NCI-H510A treated with DMSO at 0.1 percent for 48 hours (cell line): ENCODE measurements around the gene MTA1.

Source experiments
- DNase-seq: peaks from one replicate; lab custom pipeline; 2025; lab: John Stamatoyannopoulos, UW

The MTA1 gene

GRCh38 chr14:105487986-105488777 lies 68.6 kb downstream of the MTA1 start:
- DNase-seq: no peak

- no peak for DNase-seq
Observed at GRCh38 chr14:105488781-105489541, 69.3 kb downstream of the MTA1 start.

DNA sequence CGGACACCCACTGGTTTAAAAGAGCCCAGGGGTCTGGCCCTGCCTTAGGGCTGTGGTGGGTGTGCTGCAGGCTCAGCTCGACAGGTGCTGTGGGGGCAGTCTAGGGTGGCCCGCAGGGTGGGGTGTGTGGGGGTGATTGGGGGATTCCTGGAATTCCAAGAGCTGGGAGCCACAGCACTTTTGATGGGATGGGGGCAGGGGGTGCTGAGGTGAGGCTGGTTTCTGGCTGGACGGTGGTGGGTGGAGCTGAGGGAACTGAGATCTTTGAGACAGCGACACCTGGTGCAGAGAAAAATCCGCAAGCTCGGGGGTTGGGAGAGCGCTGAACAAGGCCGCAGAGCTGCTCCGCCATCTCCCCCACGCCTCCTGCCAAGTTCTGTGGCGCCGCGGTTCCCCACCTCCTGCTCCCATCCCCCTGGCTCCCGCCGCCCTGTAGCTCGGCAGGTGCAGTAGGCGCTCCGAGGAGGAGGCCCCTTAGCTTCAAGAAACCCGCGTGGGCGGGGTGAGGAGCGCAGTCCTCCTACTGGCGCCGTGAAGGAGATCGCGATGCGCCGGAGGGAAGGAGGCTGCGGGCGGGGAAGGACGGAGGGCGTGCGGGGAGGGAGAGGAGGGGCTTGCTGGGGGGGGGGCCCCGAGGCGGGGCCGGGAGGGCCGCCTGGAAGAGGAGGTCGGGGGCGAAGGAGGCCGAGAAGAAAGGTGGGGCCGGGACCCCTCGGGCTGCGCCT lies 70.1 kb downstream of the MTA1 start:
- peak; percentile 84 for DNase-seq

DNA sequence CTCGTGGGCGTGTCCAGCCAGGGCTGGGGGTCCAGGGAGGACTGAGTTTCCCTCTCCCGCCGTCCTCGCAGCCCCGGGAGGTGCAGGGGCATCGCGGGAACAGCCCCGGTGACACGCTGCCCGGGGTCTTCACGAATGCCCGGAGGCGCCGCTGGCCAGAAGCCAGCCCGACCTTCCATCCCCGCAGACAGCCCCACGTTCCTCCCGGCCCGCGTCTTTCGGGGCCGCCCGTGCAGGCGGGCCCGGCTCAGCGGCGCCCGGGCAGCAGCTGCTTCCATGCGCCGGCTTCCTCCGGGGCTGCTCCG lies 70.6 kb downstream of the MTA1 start:
- DNase-seq: no peak

DNA sequence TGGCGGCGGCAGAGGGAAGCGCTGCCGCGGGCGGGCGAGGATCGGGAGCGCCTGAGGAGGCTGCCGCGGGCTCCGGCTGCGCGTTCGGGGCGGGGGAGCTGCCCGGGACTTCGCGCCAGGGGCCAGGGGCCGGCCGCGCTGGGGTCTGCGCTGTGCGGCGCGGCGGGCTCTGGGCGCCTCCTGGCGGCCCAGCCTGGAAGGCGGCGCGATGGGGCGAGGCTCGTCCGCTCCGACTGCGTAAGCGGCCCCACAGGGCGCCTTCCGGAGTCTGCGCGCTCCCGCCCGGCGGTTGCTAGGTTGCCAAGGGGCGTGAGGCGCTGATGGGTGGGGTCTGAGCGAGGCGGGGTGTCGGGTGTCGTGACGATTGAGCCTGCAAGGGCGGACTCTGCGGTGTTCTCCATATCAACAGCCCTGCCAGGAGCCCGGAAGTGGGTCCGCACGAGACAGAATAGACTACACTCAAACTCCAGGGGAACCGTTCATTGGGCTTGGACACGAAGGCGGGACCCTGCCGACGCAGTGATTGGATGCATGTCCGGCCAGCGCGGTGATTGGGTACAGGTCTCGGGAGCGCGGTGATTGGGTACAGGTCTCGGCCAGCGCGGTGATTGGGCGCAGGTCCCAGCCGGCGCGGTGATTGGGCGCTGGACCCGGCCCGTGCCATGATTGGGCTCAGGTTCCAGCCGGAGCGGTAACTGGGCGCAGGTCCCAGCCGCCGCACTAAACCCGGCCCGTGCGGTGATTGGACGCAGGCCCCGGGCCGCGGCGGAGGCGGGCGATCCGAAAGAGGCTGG lies 71.1 kb downstream of the MTA1 start, which contains the start of gene TEDC1:
TSS of gene TEDC1 (plus strand) at position 675 of the 794 bp plus-strand sequence. CDS start 130 bp downstream, outside the sequence.
- peak; percentile 98 for DNase-seq

GRCh38 chr14:105491366-105491973 lies 71.8 kb downstream of the MTA1 start:
- no peak for DNase-seq

- no peak for DNase-seq
Observed at GRCh38 chr14:105492031-105492970, 72.7 kb downstream of the MTA1 start.

DNA sequence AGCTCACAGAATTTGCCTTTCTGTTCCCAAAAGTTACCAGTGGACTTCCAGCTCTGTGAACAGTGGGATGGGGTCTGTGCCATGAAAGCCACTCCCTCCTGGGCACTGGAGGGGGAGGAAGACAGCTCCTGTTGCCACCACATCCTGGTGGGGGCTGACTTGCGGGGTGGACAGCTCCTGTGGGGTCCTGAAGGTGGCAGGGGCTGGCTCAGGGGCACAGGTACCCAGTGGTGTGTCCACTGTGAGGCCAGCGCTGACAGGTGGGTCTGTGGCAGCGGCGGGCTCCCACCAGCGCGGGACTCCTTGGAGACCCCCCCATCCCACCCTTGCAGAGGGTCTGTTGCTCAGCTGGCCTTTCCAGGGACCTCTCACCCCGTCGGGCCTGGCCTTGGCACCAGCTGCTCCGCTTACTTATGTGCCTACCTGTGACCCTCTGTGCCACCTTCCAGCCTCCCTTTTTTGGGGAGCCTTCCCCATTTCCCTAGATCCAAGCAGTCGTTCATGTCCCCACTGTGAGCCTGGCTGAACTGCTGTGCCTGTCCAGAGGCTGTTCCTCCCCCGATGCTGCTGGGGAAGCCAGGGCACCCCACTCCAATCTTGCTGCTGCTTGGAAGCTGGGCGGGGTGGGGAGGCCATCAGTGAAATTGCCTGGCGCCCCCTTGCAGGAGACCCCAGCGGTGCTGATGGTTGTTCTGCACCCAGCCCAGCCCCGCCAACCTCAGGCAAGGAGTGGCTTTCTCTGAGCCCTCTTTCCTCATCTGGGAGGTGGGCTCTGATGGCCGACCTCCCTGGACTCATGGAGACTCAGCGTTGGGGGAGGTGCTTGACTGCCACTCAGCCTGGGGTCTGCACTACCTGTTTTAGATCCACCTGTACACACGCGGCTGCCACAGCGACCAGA lies 73.6 kb downstream of the MTA1 start:
- no peak for DNase-seq

GRCh38 chr14:105493921-105494605 lies 74.4 kb downstream of the MTA1 start:
- no peak for DNase-seq

- no peak for DNase-seq
Observed at GRCh38 chr14:105494606-105494929, 74.9 kb downstream of the MTA1 start.

DNA sequence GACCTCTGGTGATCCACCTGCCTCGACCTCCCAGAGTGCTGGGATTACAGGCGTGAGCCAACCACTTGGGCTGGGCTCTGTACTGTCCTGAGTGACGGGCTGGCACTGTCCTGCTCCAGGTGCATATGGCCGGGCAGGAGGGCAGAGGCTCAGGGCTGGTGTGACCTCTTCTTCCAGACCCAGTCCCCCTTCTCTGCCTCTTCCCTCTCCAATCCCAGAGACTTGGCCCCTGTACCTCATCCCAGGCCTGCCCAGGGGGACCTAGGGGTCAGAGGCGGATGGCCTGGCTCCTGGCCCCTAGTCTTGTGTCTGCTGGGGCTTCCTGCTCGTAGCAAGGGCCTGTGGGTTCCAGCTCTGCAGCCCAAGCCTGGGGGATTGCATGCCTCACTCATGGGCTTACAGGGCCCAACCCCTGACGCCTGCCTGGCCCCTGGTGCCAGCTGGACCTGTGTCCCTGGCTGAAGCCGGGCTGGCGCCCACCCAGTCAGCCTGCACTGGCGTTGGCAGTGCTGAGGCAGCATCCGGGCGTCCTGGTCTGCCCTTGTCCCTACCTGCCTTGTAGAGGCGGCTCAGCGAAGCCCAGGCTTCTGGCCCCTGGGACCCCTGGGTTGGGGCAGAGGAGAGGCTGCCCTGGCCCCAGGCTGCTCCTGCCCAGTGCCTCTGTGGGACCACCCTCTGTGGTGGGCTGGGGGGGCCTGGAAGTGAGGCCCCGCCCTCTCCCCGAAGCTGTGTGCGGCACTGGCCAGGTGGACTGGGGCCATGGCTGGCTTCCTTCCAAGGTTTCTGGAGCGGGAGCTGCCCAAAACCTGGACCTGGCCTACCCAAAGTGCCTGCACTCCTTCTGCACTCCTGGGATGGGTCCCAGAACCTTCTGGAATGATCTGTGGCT lies 75.7 kb downstream of the MTA1 start:
- DNase-seq: no peak

DNA sequence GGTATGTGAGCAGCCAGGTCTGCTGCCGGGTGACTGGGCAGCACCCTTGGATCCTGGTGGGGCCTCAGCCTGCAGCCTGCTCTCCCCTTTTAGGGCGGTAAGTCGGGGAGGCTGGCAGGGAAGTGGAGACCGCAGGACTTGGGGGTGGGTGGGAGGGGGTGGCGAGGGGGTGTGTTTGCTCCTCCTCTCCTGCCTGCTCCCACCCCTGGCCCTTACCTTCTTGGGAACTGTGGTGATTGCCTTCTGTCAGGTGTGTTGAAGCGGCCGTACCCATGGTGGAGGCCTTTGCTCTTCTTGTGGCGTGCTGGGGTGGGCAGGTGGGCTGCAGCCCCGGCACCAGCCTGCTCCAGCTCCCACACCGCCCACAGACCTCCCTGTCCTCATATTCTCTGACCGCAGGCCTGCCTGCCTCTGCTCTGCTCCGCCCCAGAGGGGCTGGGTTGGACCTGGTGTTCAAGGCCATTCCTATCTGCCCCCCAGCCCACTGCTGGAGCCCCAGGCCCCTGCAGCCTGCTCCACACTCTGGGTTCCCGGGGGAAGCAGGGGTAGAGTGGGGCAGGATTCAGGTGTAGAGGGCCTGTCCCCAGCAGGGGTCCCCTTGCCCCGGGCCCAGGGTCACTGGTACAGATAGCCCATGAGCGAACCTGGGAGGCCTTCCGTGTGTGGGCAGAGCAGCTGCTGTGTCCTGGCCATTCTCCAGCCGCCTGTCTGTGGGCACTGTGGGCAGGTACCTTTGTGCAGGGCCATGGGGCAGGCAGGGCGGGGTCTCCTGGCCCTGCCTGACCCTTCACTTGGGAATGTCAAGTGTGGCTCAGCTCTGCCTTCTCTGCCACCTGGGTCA lies 76.6 kb downstream of the MTA1 start:
- DNase-seq: no peak

- no peak for DNase-seq
Observed at GRCh38 chr14:105496831-105497591, 77.4 kb downstream of the MTA1 start.

DNA sequence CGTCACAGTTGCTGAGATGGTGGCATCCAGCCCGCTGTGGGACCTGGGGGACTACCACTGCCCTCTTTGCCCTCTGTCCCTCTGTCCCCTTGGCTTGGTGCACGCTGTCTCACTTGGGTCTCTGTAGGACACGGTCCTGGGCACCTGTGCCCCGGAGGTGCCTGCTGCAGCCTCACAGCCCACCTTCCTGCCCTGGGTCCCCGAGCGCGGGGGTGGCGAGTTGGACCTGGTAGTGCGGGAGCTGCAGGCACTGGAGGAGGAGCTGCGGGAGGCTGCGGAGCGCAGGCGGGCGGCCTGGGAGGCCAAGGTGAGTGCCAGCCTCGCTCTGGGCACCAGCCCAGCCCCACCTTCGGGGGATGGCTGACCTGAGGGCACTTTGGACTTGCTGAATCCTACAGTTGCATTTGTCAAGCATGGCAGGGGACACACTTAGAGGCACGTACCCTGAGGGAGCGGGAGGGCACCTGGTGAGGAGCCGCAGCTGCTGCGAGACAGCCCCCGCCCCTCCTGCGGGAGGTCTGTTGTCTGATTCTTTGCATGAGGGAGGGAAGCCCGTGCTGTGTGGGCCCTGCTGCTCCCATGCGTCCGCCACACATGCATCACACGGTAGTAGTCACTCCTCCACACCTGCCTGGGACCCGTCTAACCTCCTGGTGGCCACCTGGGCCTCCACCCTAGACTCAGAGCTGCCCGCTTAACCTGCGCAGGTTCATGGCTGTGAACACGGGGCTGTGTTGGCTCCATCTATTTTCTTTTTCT lies 78.2 kb downstream of the MTA1 start:
- DNase-seq: no peak
